Non-pigmented ciliary epithelial cell (primary cell): Measurements from ENCODE around the gene GAS2L2.

Experiments used
- DNase-seq: peaks from one replicate; pipeline ENCODE4 v3.0.0-alpha.2; 2010; ENCODE audit warnings: low read depth

The GAS2L2 gene

DNA sequence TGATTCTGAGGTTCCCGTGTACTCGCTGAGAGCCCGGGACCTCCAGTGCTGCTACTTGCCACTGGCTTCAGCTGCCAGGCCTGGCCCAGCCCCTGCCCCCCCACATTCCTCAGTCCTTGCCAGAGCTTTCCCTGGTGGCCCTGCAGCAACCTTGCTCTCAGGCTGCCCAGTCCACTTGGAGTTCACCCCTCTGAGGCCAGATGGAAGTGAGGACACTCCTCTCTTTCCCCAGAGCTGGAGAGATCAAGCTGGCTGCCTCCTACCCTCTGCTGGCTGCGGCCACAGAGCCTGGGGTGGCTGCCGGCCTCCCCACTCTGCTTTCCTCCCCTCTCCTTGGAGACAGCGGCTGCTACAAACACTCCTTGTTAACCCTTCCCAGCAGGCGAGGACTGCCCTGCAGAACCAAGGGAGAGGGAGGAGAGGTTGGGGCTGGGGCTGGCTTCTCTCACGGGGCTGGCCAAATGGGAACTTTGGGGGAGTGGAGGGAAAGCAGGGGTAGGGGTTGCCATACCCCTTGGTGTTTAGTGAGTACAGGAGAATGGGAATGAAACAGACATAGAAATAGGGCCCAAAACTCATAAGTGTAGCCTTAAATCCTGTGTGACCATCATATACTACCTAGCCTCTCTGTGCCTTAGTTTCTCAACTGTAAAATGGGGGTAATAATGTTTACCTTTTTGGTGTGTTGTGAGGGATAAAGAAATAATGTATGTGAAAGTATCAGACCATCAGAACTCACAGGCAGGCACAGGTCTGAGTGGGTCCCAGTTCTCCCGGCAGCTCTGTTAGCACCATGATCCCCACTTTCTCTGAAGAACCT is at the start of gene GAS2L2:
GAS2L2 (minus strand) TSS at position 295 of the 820 bp plus-strand sequence. CDS start 389 bp downstream, outside the sequence.
- DNase-seq: no peak

DNA sequence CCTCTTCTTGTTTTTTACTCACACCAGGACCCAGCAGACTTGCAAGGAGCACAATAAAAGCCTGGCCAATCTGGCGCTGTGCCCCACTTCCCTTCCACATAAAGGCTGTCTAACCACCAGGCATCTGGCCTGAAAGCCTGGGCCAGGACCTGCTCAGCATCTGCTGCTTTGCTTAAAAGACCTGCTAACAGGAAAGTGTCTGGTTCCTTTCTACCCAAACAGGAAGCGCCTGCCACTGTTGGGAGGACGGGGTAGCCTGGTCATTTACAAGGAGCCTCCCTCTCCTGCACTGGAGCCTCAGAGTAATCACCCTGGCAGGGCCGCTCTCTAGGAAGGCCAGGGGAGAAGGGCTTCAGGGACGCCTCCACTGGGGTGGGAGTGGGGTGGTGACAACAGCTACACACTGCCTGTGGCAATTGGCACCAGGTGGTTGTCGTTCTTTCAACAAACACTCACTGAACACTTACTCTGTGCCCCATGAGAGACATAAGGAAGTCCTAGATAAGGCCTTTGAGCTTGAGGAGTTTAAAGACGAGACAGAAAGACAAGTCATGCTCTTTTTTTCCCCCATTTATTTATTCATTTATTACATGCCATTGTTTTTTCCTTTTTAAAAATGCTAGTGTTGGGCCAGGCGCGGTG is 48.7 kb upstream of the GAS2L2 start:
- no peak for DNase-seq

DNA sequence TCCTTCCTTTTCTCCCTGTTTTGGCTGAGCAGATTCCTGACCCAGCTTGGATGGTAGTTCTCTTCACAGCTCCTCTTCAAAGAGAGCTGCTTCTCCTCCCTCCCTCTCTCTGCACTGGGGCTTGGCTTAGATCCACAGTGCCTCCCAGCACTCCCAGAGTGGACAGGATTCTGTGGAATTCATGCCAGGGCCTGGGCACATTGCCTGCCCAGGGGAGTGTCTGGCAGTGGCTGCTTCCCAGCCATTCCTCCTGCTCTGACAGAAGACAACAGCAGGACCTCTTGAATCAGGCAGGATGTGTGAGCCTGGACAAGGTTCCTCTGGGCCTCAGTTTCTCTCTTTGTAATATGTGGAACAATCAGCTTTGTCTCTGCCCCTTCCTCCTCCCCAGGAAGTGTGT is 46.9 kb upstream of the GAS2L2 start:
- DNase-seq: no peak

DNA sequence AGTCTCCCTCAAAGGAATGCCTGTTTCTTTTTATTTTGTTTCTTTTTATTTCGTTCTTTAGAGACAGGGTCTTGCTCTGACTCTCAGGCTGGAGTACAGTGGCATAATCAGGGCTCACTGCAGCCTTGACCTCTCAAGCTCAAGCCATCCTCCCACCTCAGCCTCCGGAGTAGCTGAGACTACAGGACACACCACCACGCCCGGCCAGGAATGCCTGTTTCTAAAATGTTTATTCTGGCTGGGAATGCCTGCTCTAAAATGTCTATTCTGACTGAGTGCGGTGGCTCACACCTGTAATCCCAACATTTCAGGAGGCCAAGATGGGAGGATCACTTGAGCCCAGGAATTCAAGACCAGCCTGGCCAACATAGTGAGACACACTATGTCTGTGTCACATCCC is 44.9 kb upstream of the GAS2L2 start:
- DNase-seq: no peak

DNA sequence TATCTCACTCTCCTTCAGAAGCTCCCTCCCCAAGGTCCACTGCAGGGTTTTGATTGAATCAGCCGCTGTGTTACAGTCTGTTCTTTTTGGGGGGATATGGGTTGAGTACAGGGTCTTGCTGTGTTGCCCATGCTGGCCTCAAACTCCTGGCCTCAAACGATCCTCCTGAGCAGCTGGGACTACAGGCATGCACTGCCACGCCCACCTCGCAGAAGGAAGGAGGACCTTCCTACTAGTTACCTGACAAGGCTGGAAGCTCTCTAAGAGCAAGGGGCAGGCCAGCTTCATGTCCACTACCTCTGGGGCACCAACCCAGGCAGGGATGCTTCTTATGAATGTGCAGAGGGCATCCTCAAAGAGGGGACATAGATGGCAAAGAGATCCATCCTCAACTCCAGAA is 44.3 kb upstream of the GAS2L2 start:
- DNase-seq: no peak

DNA sequence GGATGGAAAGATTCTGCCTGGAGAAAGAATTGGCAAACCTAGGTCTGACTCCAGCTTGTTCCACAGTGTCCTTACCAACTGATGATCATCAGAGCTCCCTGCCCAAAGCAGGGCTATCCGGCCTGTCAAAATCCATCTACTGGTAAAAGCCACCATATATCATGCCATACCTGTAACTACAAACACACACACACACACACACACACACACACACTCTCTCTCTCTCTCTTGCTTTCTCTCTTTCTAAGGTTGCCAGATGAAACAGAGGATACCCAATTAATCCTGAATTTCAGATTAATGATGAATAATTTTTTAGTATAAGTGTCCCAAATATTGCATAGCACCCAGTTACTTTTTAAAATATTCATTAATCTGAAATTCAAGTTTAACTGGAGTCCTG is 43.9 kb upstream of the GAS2L2 start:
- no peak for DNase-seq

DNA sequence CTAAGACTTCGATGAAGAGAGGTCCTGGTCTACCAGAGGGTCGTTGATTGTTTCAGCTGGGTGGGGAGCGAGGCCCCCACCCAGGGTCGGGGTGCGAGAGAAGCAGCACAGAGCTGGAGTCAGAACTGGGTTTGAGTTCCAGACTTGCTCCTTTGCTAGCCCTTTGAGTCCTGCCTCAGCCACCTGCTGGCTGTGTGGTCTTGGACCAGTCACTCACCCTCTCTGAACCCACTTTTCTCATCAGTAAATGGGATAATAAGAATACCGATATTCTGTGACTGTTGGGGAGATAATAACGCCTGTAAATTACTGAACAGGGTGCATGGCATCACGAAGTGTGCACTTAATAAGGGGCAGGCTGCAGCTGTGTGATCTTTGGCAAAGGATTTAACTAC is 42.8 kb upstream of the GAS2L2 start:
- DNase-seq: no peak

DNA sequence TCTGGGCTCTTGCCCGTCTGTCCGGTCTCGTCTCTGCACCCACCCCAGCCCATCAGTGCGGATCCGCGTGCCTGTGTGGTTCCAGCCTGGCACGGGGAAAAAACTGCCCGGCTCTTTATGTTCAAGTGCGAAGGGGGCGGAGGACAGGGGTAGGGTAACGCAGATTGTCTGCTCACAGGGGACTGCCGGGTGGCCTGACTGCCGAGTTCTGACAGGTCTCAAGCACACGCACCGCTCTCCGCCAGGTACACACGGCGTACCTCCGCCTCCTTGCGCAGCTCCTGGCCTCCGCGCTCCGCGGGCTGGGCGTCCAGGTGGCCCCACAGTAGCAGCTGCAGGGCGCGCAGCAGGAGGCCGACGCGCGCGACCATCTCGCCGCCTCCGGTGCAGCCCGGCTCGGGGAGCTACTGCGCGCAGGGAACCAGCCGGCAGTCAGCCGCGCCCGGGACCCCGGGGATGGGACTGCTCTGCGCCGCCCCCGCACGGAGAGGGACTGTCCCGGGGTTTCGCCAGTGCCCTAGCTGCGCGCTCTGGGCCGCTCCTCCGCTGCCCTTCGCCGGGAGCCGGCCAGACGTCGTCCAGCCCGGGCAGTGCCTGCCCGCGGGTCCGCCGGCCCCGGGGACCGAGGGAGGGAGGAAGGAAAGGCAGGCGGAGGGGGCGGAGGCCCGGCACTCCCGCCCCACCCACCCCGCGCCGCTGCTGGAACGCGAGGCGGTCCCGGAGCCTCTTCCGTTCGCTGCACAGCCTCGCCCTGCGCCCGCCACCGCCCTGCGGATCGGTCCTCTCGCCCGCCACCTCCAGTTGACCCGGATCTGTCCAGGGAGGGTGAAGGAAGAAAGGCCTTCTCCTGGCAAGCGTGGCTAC is 42.2 kb upstream of the GAS2L2 start, which contains the start of gene MMP28:
MMP28 (minus strand) TSS at position 635 of the 864 bp plus-strand sequence; CDS start at position 371, 264 bp downstream.
- no peak for DNase-seq

DNA sequence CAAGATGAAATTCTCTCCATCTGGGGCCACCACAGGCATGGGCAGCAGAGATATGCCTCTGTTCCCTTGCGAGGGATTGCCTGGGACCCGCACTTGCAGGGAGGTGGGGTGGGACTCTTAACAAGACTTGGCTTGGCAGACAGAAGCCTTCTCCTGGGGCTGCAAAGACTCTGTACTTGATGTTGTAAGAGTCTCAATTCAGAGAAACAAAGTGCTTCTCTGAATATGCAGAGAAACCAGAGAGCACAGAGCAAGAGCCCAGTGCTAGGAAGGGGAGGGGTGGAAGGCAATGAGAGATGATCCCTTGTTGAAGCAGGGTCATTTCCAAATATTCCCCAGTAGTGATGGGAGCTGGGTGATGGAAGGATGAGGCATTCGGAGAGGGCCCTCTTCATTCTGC is 40.2 kb upstream of the GAS2L2 start:
- no peak for DNase-seq

DNA sequence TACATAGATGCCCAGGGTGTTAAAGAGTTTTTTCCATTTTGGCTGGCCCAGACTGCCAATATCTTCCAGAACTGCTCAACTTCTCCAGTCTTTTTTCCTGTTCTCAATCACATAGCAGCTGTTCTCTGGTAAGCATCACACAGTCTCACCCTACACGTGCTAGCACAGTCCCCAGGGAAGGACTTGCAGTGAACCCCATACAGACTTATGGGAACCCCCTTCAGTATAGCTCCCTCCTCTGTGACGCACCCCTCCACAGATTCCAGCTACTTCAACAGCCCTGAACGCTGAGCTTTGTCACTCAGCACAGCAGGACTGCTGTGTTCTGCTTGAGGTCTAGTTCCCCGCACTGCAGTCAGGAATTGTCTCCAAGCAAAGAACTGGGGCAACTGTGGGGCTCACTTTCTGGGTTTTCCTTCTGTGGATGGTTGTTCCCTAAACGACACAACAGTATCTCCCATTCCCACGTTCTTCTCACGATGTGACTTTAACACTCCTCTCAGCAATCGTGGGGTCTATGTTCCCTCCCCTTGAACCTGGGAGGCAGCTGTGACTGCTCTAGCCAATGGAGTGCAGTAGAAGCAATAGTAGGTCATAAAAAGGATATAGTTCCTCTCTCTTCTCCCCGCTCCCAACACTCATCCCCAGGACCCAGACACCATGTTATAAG is 38.8 kb upstream of the GAS2L2 start:
- no peak for DNase-seq

DNA sequence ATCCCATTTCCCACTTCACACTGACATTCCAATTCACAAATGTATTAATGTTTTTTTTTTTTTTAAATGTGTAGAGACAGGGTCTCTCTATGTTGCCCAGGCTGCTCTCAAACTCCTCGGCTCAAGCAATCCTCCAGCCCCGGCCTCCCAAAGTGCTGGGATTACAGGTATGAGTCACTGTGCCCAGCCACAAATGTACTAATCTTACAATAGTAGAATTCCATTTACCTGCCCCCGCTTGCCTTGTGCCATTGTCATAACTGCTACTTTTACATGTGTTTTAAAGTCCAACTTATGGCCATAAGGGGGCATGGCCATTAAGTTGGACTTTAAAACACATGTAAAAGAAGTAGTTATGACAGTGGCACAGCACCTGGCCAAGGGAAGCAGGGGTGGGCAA is 37.8 kb upstream of the GAS2L2 start:
- no peak for DNase-seq

DNA sequence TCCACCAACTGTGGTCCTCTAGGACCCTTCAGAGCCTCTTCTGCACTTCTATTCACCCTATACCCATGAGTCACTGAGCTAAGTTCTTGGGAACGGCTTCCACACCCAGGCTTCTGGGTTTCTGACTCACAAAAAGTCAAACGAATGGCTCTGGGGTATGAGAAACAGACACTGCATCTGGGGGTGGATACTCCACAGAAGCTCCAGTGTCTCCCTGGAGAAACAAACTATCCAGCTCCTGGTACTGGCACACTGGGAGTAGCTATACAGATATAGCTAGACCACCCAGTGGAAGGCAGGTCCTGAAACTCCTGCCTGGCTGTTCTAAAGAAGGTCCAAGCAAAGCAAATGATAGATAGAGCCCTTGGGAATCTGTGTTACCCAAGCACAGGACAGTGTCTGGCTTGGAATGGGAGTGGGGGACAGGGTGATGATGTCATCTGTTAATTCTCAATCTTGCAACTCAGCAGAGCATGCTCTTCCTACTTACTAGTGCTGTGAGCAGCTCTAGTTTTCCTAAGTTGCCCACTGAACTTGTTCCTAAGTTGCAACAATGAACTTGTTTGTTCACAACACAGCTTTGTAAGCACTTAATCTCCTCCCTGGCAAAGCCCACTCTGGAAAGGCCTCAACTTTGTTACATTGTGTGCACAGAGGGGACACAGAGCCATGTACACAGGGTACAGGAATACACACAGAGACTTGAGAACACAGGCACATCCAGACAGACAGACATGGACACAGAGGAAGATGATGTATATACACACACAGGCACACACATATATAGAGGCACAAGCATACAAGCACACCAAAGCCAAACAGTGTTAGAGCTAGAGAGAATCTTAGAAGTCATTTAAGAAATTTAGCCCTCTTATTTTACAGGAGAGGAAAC is 35.7 kb upstream of the GAS2L2 start:
- peak; percentile 80 for DNase-seq

DNA sequence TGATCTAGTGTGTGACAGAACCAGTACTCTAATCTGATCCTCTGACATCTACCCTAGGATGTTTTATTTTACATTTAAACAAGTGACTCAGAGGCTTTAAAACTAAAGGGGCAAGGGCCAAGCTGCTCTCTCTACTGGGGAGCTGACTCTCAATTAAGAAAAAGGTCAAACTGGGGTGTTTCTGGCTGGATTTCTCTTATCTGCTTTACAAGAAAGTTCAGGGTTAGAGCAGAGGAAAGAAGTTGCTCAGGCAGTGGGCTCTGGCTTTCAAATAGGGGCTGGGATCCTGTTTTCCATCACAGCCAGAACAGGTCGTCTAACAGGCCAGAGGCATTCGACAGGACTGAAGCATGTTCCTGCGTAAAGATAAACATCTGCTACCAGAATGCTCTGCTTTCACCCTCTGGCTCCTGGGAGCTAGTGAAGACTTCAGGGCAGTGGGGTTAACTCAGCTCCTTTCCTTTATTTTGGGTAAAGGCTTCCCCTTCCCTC is 33.9 kb upstream of the GAS2L2 start:
- DNase-seq: no peak

DNA sequence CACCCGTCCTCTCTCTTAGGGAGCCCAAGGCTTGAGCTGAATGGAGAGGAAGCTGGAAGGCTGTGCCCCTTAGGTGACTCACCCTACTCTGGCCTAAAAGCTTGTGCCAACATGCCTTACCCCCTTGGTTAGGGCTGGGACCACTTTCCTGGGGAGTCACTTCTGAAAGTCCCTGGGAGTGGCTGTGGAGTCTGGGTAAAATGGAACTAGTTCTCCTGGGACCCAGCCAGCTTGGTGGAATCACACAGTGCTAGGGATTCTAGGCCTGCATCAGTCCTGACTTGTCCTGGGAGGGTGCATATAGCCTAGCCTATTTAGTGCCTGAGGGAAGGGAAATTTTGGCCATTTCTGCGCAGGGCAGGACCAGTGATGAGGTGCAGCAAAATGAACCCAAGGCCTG is 31.9 kb upstream of the GAS2L2 start:
- no peak for DNase-seq

DNA sequence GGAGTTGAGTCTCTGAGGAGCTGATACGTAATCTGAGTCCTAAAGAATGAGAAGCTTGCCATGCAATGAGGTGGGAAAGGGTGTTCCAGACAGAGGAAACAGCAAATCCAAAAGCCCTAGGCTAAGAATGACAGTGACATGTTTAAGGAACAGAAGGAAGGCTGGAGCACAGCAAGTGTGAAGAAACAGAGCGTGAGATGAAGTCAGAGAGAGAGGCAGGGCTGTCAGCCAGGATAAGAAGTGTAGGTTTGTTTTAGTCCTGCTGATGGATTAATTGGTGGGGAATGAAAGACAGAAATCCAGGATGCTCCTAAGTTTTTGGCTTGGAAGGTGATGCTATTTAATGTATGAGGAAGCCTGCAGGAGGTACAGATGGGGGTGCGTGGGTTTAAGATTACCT is 27.9 kb upstream of the GAS2L2 start:
- DNase-seq: no peak

DNA sequence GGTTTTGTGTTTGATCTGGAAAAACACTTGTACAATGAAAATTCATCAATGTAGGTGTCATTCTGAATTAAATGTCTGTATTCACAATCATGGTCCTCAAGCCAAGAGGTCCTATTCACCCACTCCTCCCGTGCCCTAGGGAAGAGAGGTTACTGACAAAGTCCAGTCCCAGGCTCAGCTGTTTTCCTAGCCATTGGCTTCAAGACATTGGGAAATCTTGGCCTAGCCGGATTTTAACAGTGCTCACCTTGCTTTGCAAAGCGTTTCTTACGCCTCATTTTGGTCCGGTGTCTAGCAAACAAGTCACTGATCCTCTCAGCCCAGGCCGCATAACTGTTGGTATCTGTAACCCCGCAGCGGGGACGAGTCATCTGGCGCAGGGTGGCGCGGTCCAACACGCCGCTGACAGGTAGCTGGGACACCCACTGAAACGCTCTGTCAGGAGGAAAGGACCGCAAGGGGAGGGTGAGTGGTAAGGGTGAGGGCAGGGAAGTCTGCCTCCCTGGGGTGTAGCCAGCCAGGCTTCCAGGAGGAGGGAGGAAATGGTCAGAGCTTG is 25.7 kb upstream of the GAS2L2 start:
- DNase-seq: no peak

DNA sequence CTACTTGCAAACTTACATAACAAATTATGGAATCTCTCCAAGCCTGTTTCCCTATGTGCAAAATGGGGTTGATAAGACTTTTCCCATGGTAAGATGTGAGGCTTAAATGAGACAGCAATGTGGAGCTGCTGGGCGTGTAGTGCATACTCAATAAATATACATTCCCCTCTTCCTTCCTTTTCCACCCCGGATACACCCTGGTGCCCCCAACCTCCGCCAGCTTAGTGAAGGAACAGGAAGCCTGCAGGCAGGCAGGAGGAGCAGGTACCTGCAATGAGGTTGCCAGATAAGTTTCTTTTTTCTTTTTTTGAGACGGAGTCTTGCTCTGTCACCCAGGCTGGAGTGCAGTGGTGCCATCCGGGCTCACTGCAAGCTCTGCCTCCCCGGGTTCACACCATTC is 22.5 kb upstream of the GAS2L2 start:
- DNase-seq: no peak

DNA sequence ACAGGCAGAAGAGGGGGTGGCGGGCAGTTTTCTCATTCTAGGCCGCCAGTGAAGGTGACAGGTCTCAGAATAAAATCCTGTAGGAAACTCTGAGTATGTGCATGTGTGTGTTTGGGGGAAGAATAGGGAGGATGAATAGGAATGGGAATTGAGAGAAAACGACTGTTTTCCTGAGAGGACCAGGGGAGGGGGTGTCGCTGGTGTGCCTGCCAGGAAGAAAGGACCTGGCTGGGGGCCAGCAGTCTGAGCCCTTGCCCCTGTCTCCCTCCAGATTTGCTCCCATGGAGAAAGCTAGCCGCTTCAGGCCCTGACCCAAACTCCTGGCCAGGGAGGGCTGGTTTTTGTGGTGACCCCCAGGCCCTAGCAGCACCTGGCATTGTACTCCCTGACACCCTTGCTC is 22.0 kb upstream of the GAS2L2 start:
- no peak for DNase-seq

DNA sequence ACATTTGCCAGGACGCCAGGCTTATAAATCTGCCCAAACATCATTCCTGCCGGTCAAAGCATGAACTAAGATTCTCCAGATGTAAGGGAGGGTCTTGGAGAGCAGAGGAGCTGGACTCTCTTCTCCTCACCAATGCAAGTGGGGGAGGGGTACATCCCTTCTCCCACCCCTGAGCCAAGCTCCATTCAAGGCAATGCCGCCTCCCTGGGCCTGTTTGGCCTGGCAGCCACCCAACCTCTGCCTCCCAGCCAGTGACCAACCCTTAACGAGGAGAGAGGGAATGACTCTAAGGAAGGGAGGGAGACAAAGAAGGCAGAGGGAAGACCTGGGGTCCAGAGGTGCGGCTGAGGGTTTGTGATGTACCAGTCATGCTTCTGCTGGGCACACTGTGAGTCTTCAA is 21.5 kb upstream of the GAS2L2 start:
- DNase-seq: no peak

DNA sequence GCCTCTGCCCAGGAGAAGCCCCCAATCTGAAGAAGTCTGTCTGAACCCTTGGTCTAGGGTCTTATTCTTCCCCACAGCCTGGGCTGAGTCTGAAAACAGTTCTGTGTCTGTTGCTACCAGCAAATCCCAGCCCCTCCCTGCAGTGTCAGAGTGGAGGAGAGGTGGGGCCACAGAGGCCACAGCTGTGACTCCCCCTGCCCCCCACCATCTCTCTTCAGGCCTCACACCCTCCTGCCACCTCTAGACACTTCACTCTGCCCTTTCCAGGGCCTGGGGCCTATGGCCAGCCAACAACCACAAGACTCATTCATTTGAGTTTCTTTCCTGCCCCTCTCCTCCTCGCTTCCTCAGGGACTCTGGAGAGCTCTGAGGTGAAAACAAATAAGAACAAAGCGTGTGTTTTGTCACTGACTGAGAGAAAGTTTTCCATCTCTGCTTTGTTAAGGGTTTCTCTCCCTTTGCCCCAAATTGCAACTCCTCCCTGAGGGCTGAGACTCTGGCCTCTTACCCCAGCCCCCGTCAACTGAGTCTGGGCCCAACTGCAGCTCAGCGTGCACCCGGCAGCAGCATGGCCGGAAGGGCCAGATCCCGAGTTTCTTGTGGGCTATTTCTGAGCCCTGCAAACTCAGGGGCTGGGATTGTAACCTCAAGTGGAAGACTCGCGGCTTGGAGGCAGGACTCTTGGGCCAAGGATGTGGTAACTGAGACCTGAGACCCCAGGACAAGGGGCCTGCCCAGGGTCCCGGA is 20.8 kb upstream of the GAS2L2 start:
- DNase-seq: no peak
